Esophagus (tissue), 2 donors: Measurements from ENCODE around the gene P2RX6. TPM values are rescaled to one million over a fixed set of nuclear protein-coding genes. Genes with fewer than 3 reads are reported as not detected.

ENCODE experiments used
- H3K27ac ChIP-seq, 2 donors: one replicate each; pipeline ENCODE4 v1.5.1; 2013; ENCODE audit warnings: low read depth in 2 of 2, mild to moderate bottlenecking in 2 of 2, inconsistent platforms in 1 of 2, low read length in 1 of 2, moderate library complexity in 1 of 2
- H3K27me3 ChIP-seq, 2 donors: one replicate each; pipeline ENCODE4 v1.6.1; 2013; ENCODE audit warnings: low read length in 2 of 2, control low read depth in 1 of 2, mild to moderate bottlenecking in 1 of 2; ENCODE audit not compliant: insufficient read depth in 2 of 2, control insufficient read depth in 1 of 2
- H3K36me3 ChIP-seq, 2 donors: one replicate each; pipeline ENCODE4 v1.6.1; 2013; ENCODE audit warnings: low read length in 1 of 2; ENCODE audit not compliant: control insufficient read depth in 2 of 2, insufficient read depth in 2 of 2
- H3K4me1 ChIP-seq, 2 donors: one replicate each; pipeline ENCODE4 v1.6.1; 2013; ENCODE audit warnings: low read length in 1 of 2; ENCODE audit not compliant: control insufficient read depth in 2 of 2, insufficient read depth in 2 of 2
- H3K4me3 ChIP-seq, 2 donors: one replicate each; pipeline ENCODE4 v1.5.1; 2013; ENCODE audit warnings: low read length in 2 of 2, mild to moderate bottlenecking in 2 of 2, low read depth in 1 of 2, moderate library complexity in 1 of 2
- H3K9me3 ChIP-seq, 2 donors: one replicate each; pipeline ENCODE4 v1.6.1; 2013; ENCODE audit warnings: mild to moderate bottlenecking in 2 of 2, low read depth in 1 of 2, low read length in 1 of 2, moderate library complexity in 1 of 2; ENCODE audit not compliant: control insufficient read depth in 2 of 2, insufficient read depth in 1 of 2
- WGBS, 2 donors: extraction: QIAGEN DNeasy Blood & Tissue Kit; methylation state at CpG; one replicate each; pipeline ENCODE4 v1.1.7; 2013; 5-methylcytosine and 5-hydroxymethylcytosine counted together
- polyA plus RNA-seq, 2 donors: library from polyadenylated mRNA; stranded (reverse); fragments of 200-250 nt; gene quantifications; one replicate each; pipeline ENCODE4 v1.2.3, GENCODE V29; 2013
- donor health status: healthy with polysubstance abuse.
- donor health status: Bipolar disorder and iron deficiency.

P2RX6 gene
- polyA plus RNA-seq, 2 donors, result 0.16 to 0.29 TPM

- WGBS, 2 donors, result 82 to 85% methylated on average over 13 of the region's 13 CpGs
- Histone ChIP-seq H3K9me3 (no peaks in the 10 kb centered on the region), H3K4me1 (peaks cover 2 to 22% of the 10 kb centered on the region in 2 donors), H3K27me3 (no peaks in the 10 kb centered on the region), H3K4me3 (no peak overlapping the region), H3K36me3 (no peaks in the 10 kb centered on the region), H3K27ac (no peak overlapping the region)
Observed at GRCh38 chr22:21022955-21023614, 8.1 kb downstream of the P2RX6 start.

GRCh38 chr22:21025266-21025665 is 10.3 kb downstream of the P2RX6 start:
- WGBS, 2 donors, result 50 to 51% methylated on average over 8 of the region's 8 CpGs
- peak overlapping the region in 1 of 2 donors; percentile 65 for H3K27ac ChIP-seq
- no peaks in the 10 kb centered on the region for H3K36me3 ChIP-seq

GRCh38 chr22:21025763-21026755 is 11.1 kb downstream of the P2RX6 start:
- Histone ChIP-seq H3K4me1 (peaks cover 2 to 22% of the 10 kb centered on the region in 2 donors), H3K36me3 (no peaks in the 10 kb centered on the region), H3K27ac (peak overlapping the region in 1 of 2 donors; percentile 65), H3K9me3 (no peaks in the 10 kb centered on the region), H3K4me3 (no peak overlapping the region), H3K27me3 (no peaks in the 10 kb centered on the region)
- 67 to 75% methylated on average over 27 of the region's 27 CpGs for WGBS, 2 donors

More at GRCh38 chr22:21025266-21025665, 10.3 kb downstream of the P2RX6 start:
- H3K9me3 ChIP-seq, result no peaks in the 10 kb centered on the region
- peaks cover 2 to 22% of the 10 kb centered on the region in 2 donors for H3K4me1 ChIP-seq
- H3K27me3 ChIP-seq, result no peaks in the 10 kb centered on the region
- no peak overlapping the region for H3K4me3 ChIP-seq

GRCh38 chr22:21026783-21027692 is 12.1 kb downstream of the P2RX6 start:
- H3K36me3 ChIP-seq, result no peaks in the 10 kb centered on the region
- no peak overlapping the region for H3K27ac ChIP-seq
- no peak overlapping the region for H3K4me3 ChIP-seq
- no peaks in the 10 kb centered on the region for H3K27me3 ChIP-seq
- H3K9me3 ChIP-seq, result no peaks in the 10 kb centered on the region
- WGBS, 2 donors, result 59 to 64% methylated on average over 14 of the region's 14 CpGs
- H3K4me1 ChIP-seq, result peaks cover 5 to 29% of the 10 kb centered on the region in 2 donors

- Histone ChIP-seq H3K36me3 (no peaks in the 10 kb centered on the region), H3K27me3 (no peaks in the 10 kb centered on the region), H3K4me1 (peaks cover 5 to 30% of the 10 kb centered on the region in 2 donors), H3K4me3 (no peak overlapping the region), H3K27ac (no peak overlapping the region), H3K9me3 (no peaks in the 10 kb centered on the region)
- WGBS, 2 donors, result 89 to 91% methylated on average over 13 of the region's 13 CpGs
Observed at GRCh38 chr22:21028277-21029251, 13.6 kb downstream of the P2RX6 start.

GRCh38 chr22:21029486-21030025 is 14.6 kb downstream of the P2RX6 start:
- H3K27me3 ChIP-seq, result no peaks in the 10 kb centered on the region
- 70 to 72% methylated on average over 12 of the region's 12 CpGs for WGBS, 2 donors
- no peak overlapping the region for H3K27ac ChIP-seq
- H3K4me1 ChIP-seq, result peaks cover 5 to 30% of the 10 kb centered on the region in 2 donors
- no peaks in the 10 kb centered on the region for H3K9me3 ChIP-seq
- no peaks in the 10 kb centered on the region for H3K36me3 ChIP-seq
- H3K4me3 ChIP-seq, result no peak overlapping the region

- Histone ChIP-seq H3K27me3 (no peaks in the 10 kb centered on the region), H3K36me3 (no peaks in the 10 kb centered on the region), H3K9me3 (no peaks in the 10 kb centered on the region), H3K4me3 (no peak overlapping the region), H3K27ac (no peak overlapping the region), H3K4me1 (peaks cover 5 to 30% of the 10 kb centered on the region in 2 donors)
- WGBS, 2 donors, result 90 to 92% methylated on average over 15 of the region's 15 CpGs
Observed at GRCh38 chr22:21030032-21030431, 15.1 kb downstream of the P2RX6 start.
